Pancreas (tissue), 10 donors: ENCODE results near the gene CEP76. TPM values are rescaled to one million over a fixed set of nuclear protein-coding genes. Genes with fewer than 3 reads are reported as not detected.

Experiments used
- ATAC-seq, 4 donors: fragments of 200-7000 bp; cut with Tn5 transposase; one replicate each; pipeline versions ENCODE4 v1.8.0 to v1.9.1; 2020; ENCODE audit warnings: mild to moderate bottlenecking in 4 of 4, moderate library complexity in 4 of 4
- DNase-seq, 6 donors: peaks; one replicate each; pipeline ENCODE4 v3.0.0-alpha.2; 2020
- FAIRE-seq: peaks from 2 replicates; lab custom pipeline; 2012; peaks lifted over from hg19 to GRCh38; lab: Jason Lieb, UNC
- H3K27ac ChIP-seq, 4 donors: fragments of 200-600 bp; sonication (generic); 1 replicate in 3 of 4; 2 replicates in 1 of 4; pipeline versions ENCODE4 v1.5.0 to v1.8.0; 2020
- H3K27me3 ChIP-seq, 4 donors: fragments of 200-600 bp; one replicate each; pipeline ENCODE4 v1.8.0; 2021
- H3K36me3 ChIP-seq, 3 donors: fragments of 200-600 bp; sonication (generic) in 1 of 3; one replicate each; pipeline versions ENCODE4 v1.5.0 to v1.8.0; 2020 to 2021
- H3K4me1 ChIP-seq, 3 donors: fragments of 200-600 bp; one replicate each; pipeline ENCODE4 v1.8.0; 2021
- H3K4me3 ChIP-seq, 4 donors: fragments of 200-600 bp; sonication (generic) in 2 of 4; one replicate each; pipeline versions ENCODE4 v1.5.0 to v1.8.0; 2020 to 2021
- H3K9me3 ChIP-seq, 4 donors: fragments of 200-600 bp; one replicate each; pipeline ENCODE4 v1.8.0; 2021
- CTCF ChIP-seq, 4 donors: fragments of 200-600 bp; sonication (generic) in 3 of 4; IDR thresholded peaks; one replicate each; pipeline versions ENCODE4 v1.5.0 to v1.8.0; 2021; ENCODE audit warnings: antibody characterized with exemption in 4 of 4
- whole genome bisulfite sequencing, 2 donors: extraction: QIAGEN DNeasy Blood & Tissue Kit; methylation state at CpG; one replicate each; pipeline ENCODE4 v1.1.7; 2013; 5-methylcytosine and 5-hydroxymethylcytosine counted together
- intact Hi-C, 3 donors: fragments of 100-400 bp; cut with DNase I; formaldehyde crosslinking; loops; one replicate each; pipeline versions ENCODE4 v1.11.1 to v1.14.2; 2022
- polyA plus RNA-seq, 2 donors: library from polyadenylated mRNA; stranded (reverse); fragments of 200-250 nt; gene quantifications; one replicate each; pipeline ENCODE4 v1.2.3, GENCODE V29; 2013
- total RNA-seq, 6 donors: library from RNA; stranded (reverse); fragmentation: NEBNext Ultra II Directional in 4 of 6; extraction: Animal tissue kit (Norgen Biotek cat#: 25700) in 4 of 6; gene quantifications; one replicate each; pipeline versions ENCODE4 v1.2.1 to v1.2.4, GENCODE V29; 2021 to 2023
- donor health status: healthy with polysubstance abuse.
- donor health status: DM: no; HTN: no; CAD: no; lungs with moderate emphysema.
- donor health status: DM: no; HTN: no; CAD: no.
- donor health status: control.
- donor health status: control.
- donor health status: Bipolar disorder and iron deficiency.
- donor health status: DM: yes; HTN: yes; CAD: no.
- donor health status: DM: no; HTN: no; CAD: no.
- donor health status: DM: no; HTN: no; CAD: no.
- donor health status: DM: yes; HTN: yes; CAD: no.

CEP76 gene
- total and polyA plus RNA-seq, 8 donors = 1.6 to 3.6 (median 2.4) TPM

GRCh38 chr18:12750076-12750714 lies 47.7 kb upstream of the CEP76 start:
- Histone ChIP-seq H3K27ac (no peak overlapping the region), H3K9me3 (no peaks in the 10 kb centered on the region), H3K4me1 (no peaks in the 10 kb centered on the region), H3K27me3 (no peaks in the 10 kb centered on the region), H3K36me3 (no peaks in the 10 kb centered on the region), H3K4me3 (no peak overlapping the region)
- DNase-seq = no peak
- no peak for FAIRE-seq
- no peak for TF ChIP-seq CTCF (IDR thresholded peaks at IDR 0.05)
- ATAC-seq = no peak
- 55 to 72% methylated on average over 14 of the region's 14 CpGs for WGBS, 2 donors
- intact Hi-C loops = no loop called here

DNA sequence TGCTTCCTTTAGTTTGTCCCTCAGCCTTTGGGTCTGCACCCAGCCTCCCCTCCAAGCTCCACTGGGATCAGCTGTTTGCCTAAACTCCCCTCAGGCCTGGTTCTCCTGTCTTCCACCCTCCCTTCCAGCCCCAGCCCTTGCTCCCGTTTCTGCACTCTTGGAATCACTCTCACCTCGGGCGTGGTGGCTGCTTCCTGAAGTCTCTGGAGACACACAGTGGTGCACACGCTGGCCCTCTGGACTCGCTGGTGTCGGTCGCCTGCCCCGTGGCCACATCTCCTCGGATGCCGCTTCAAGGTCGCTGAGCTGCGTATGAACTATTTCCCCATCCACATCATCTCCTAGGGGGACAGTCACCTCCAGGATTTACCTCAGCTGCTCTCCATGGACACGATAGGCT lies 46.6 kb upstream of the CEP76 start:
- H3K27ac ChIP-seq = no peak overlapping the region
- WGBS, 2 donors = 69 to 70% methylated on average over 13 of the region's 13 CpGs
- FAIRE-seq (no peak), DNase-seq (no peak), ATAC-seq (no peak)
- intact Hi-C loops = loop anchor here in 2 of 3 donors (5.0 to 10.0 kb wide), 2 partner anchors 143 to 146 kb away; no protein-coding TSS in a partner anchor
- H3K27me3 ChIP-seq = no peaks in the 10 kb centered on the region
- TF ChIP-seq CTCF (IDR thresholded peaks at IDR 0.05) = no peak
- no peaks in the 10 kb centered on the region for H3K36me3 ChIP-seq
- no peak overlapping the region for H3K4me3 ChIP-seq
- no peaks in the 10 kb centered on the region for H3K4me1 ChIP-seq
- no peaks in the 10 kb centered on the region for H3K9me3 ChIP-seq

DNA sequence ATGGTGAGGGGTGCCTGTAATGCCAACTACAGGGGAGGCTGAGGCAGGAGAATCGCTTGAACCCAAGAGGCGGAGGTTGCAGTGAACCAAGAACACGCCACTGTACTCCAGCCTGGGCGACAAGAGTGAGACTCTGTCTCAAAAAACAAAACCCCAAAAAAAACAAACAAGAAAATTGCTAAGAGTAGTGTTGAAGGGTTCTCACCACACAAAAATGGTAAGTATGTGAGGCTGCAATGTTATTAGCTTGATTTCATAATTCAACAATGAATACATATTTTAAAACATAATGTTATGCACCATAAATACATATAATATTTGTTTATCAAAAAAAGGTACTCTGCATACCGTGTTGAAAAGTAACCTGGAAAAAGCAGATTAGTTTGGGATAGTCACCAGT lies 46.1 kb upstream of the CEP76 start:
- no peak overlapping the region for H3K4me3 ChIP-seq
- H3K27me3 ChIP-seq = no peaks in the 10 kb centered on the region
- DNase-seq (no peak), FAIRE-seq (no peak), ATAC-seq (no peak)
- H3K4me1 ChIP-seq = no peaks in the 10 kb centered on the region
- H3K36me3 ChIP-seq = no peaks in the 10 kb centered on the region
- no peak for TF ChIP-seq CTCF (IDR thresholded peaks at IDR 0.05)
- WGBS, 2 donors = 73 to 82% methylated on average over 5 of the region's 5 CpGs
- no peak overlapping the region for H3K27ac ChIP-seq
- no peaks in the 10 kb centered on the region for H3K9me3 ChIP-seq
- intact Hi-C loops = loop anchor here in 2 of 3 donors (5.0 to 10.0 kb wide), 2 partner anchors 144 to 146 kb away; no protein-coding TSS in a partner anchor

DNA sequence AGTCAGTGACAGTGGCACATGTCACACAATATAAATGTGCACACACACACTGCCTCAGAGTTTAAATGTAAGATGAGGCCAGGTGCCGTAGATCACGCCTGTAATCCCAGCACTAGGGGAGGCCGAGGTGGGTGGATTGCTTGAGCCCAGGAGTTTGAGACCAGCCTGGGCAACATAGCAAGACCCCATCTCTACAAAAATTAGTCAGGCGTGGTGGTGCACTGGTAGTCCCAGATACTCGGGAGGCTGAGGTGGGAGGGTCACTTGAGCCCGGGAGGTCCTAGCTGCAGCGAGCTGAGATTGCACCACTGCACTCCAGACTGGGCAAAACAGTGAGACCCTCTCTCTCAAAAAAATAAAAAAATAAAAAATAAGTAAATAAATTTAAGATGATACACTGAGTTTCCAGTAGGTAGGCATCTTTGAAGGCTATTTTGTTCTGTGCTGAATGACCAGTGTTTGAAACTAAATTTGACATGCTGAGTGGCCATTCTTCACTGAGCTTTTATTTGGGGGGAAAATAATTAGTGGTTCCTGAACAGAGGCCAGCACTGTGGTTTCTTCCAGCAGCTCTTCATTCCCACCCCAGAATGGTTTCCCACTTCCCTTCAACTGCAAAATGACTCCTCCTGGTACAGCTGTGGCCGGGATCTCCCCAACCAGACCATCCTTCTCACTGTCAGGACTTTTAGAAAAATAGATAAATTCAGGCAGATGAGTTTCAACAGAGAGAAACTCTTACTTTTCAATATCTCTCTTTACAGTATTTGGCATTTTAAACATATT lies 45.2 kb upstream of the CEP76 start:
- Histone ChIP-seq H3K9me3 (no peaks in the 10 kb centered on the region), H3K27me3 (no peaks in the 10 kb centered on the region), H3K36me3 (no peaks in the 10 kb centered on the region), H3K4me3 (no peak overlapping the region), H3K27ac (no peak overlapping the region), H3K4me1 (no peaks in the 10 kb centered on the region)
- FAIRE-seq (no peak), ATAC-seq (no peak), DNase-seq (no peak)
- intact Hi-C loops = loop anchor here in 2 of 3 donors (5.0 to 10.0 kb wide), 2 partner anchors 145 to 147 kb away; no protein-coding TSS in a partner anchor
- no peak for TF ChIP-seq CTCF (IDR thresholded peaks at IDR 0.05)
- 73 to 79% methylated on average over 8 of the region's 8 CpGs for WGBS, 2 donors
